Heart left ventricle (tissue), 13 donors: ENCODE results near the gene SUPT20H.

ENCODE experiments used
- POLR2A ChIP-seq, 2 donors: fragments of 450-650 bp; IDR thresholded peaks; one replicate each; pipeline ENCODE4 v1.6.1; 2017; ENCODE audit warnings: antibody characterized with exemption in 2 of 2, mild to moderate bottlenecking in 2 of 2, moderate library complexity in 2 of 2
- TF ChIP-seq, protein P1 (sequence below), 12 donors: fragments of 200-600 bp; sonication (generic) in 4 of 12; IDR thresholded peaks; one replicate each; pipeline versions ENCODE4 v1.5.0 to v1.8.0; 2018 to 2022; ENCODE audit warnings: antibody characterized with exemption in 12 of 12, mild to moderate bottlenecking in 5 of 12
- donor health status: ischemic (EF 13 %, LVEDD 7.1; RV severe dilation, severe dysfunction).
- donor health status: DM: no; HTN: yes; CAD: no.
- donor health status: DM: no; HTN: no; CAD: no.
- donor health status: ischemic (EF 25% LVEDD 6.9; RV normal size, moderate dysfunction).
- donor health status: ischemic (EF 25% LVEDD 5.7; RV mildly dilated, moderate dysfunction).
- donor health status: ischemic (EF 35%, LVEDD 5.7; RV mildly dilated, moderate dysfunction).
- donor health status: nonischemic (EF 11% LVEDD 7.7; RV severe dilation, severe dysfunction).
- donor health status: DM: yes; HTN: yes; CAD: no.
- donor health status: PGD.
- donor health status: ischemic (EF 29% LVEDD 5.4; RV normal size, mild dysfunction).
- donor health status: nonischemic (EF 23%, LVEDD 6.1; RV moderate dilation, normal function).

GRCh38 chr13:37011788-37012187, 47.7 kb downstream of the SUPT20H start:
- TF ChIP-seq, protein P1, sequence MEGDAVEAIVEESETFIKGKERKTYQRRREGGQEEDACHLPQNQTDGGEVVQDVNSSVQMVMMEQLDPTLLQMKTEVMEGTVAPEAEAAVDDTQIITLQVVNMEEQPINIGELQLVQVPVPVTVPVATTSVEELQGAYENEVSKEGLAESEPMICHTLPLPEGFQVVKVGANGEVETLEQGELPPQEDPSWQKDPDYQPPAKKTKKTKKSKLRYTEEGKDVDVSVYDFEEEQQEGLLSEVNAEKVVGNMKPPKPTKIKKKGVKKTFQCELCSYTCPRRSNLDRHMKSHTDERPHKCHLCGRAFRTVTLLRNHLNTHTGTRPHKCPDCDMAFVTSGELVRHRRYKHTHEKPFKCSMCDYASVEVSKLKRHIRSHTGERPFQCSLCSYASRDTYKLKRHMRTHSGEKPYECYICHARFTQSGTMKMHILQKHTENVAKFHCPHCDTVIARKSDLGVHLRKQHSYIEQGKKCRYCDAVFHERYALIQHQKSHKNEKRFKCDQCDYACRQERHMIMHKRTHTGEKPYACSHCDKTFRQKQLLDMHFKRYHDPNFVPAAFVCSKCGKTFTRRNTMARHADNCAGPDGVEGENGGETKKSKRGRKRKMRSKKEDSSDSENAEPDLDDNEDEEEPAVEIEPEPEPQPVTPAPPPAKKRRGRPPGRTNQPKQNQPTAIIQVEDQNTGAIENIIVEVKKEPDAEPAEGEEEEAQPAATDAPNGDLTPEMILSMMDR (IDR thresholded peaks at IDR 0.05): no peak
- TF ChIP-seq POLR2A (IDR thresholded peaks at IDR 0.05): no peak
